Stimulated activated CD4-positive, alpha-beta T cell treated with anti-CD3 and anti-CD28 coated beads, TNF-alpha, amount 100 ng/mL, for 4 hours (primary cell): ENCODE measurements around the gene PBX1.

Experiments used
- DNase-seq, 3 experiments: peaks; one replicate each; pipeline ENCODE4 v3.0.0-alpha.2; 2020; ENCODE audit warnings: low read depth in 3 of 3

Gene PBX1

DNA sequence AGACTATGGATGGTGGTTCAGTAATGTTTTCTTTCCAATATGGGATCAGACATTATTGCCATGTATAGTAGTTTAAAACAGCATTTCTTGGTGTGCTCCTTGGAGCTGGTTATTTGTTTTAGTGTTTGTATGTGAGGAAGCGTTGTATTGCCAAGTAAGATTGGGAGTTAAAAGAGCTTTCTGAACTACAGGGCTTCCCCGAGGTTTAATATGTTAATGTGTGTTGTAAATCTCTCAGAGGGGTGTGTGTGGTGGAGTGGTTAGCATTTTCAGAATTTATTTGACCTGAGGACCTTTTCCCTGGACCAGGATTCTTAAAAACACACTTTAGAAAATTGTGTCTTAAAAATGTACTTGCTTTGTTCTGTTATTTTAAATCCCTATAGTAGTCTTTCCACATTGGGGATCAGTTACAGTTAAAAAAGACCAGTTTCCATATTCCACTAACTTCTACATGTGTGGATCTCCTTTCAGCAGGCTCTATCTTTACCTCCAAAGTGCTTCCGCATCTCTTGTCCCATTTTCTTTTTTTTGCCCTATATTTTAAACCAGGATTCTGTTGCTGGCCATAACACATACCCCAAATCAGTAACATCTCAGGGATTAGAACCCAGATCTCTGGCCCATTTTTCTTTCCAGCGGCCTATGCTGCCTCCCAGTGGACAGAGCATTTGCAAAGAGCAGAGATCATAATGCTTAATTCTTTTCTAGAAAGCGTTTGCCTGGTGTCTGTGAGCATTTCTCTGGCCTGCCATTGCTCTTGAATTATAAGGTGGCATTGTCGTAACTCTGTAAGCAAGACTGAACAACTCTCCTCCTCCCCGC lies 58.6 kb downstream of the PBX1 start:
- no peak for DNase-seq

GRCh38 chr1:164618202-164618564 lies 59.2 kb downstream of the PBX1 start:
- no peak for DNase-seq

- no peak for DNase-seq
Observed at GRCh38 chr1:164619006-164619784, 60.2 kb downstream of the PBX1 start.

GRCh38 chr1:164622068-164622845 lies 63.3 kb downstream of the PBX1 start:
- no peak for DNase-seq

GRCh38 chr1:164623805-164624204 lies 64.8 kb downstream of the PBX1 start:
- DNase-seq = no peak

- no peak for DNase-seq
Observed at GRCh38 chr1:164624400-164624799, 65.4 kb downstream of the PBX1 start.

DNA sequence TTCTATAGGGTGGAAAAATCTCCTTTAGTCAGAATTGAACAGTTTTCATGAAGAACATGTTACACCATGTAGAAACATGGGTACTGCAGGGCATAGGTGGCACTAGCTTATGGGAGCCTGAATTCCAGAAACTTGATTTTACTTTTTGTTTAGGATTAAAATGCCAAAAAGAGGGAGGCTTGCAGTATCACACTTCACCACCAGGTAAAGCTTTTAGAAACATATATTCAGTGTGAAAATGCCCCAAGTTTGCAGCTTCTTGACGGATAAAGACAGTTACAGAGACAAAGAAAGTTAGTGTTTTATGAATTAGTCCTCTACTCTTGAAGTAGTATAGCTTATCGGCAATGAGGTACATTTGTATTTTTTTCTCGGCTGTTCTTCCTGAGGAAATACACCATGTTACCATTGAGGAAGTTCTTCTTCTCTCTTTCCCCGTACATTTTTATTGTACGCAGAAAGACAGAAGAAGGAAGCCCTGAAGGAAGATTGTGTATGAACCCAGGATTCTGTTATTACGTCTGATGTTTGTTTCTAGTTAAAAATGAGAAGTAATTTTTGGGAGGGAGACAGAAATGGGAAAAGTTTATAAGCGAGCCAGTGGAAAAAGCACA lies 66.1 kb downstream of the PBX1 start:
- DNase-seq = no peak

DNA sequence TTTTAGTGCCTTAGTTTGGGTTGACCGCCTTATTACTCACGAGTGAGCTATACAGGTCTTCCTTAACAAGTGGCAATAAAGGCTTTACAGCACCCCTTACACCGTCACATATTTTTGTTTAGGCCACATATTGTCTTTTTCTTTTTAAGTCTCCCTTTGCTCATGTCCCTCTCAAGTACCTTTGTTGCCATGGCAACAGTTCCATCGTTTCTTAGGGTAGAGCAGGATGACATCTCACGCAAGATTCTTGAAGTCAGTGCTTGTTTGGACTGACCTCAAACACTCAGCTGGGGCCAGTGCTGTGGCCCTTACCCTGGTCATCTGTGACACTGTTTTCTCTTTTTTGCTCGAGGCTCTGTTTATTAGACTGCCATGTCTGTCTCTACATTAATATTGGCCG lies 69.8 kb downstream of the PBX1 start:
- DNase-seq = no peak

DNA sequence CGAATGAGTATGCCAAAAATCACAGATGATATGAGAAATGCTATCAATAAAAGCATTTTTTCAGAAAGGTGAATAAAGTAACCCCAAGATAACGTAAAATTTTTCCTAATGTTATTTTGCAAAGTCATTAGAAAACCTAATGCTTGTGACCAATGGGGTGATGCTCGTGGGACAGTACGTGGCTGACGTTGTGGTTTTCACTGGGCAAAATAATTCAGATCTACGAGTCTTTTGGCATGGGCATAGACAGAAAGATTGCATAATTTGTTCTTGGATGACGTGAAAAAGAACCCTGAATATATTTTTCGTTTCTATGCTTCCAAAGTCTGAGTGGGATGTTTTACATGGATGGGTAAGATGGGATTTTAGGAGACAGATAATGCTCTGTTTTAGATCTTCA lies 71.0 kb downstream of the PBX1 start:
- no peak for DNase-seq

GRCh38 chr1:164630626-164631396 lies 71.8 kb downstream of the PBX1 start:
- no peak for DNase-seq

GRCh38 chr1:164631751-164632150 lies 72.8 kb downstream of the PBX1 start:
- DNase-seq = no peak

- no peak for DNase-seq
Observed at GRCh38 chr1:164633997-164634396, 75.0 kb downstream of the PBX1 start.

- no peak for DNase-seq
Observed at GRCh38 chr1:164635059-164635802, 76.2 kb downstream of the PBX1 start.

GRCh38 chr1:164635803-164636731 lies 77.1 kb downstream of the PBX1 start:
- no peak for DNase-seq

GRCh38 chr1:164636757-164637156 lies 77.8 kb downstream of the PBX1 start:
- no peak for DNase-seq

DNA sequence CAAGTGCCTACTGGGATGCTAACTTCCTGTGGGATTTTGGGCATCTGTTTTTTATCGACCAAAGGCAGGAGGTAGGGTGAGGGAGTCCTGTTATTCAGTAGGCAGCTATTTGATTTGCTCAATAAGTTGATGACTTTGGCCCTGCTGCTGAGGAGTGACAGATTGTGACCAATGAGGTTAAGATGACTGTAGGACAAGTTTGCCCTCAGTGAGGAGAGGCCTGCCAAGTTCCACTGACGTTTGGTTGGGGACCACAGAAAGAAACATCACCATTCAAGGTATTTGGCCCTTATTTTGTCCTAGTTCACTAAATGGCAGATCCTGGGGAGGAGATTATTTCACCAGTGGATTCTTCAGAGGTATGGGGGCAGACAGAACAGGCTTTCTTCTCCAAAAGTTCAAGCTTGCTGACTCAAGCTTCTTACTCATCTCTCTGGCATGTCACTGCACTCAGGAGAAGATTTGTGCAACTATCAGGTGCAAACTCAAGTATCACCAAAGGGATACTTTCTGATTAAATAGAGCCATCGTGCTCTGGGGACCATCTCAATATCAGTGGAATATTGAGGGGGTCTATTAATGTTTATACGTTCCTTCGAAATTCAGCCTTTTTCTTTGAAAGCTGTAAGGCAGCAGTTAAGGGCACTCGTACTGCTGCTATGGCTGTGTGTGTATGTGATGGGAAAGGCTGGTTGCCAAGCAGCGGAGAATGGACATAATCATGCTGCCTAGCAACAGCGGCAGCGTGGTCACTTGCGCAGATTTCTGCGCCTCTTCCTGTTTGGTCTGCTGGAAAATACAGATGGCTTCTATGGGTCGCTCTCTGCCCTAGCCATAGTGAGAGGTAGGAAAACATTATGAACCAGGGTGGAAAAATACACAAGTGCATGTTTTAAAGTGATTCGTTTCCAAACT lies 78.7 kb downstream of the PBX1 start:
- DNase-seq = no peak

DNA sequence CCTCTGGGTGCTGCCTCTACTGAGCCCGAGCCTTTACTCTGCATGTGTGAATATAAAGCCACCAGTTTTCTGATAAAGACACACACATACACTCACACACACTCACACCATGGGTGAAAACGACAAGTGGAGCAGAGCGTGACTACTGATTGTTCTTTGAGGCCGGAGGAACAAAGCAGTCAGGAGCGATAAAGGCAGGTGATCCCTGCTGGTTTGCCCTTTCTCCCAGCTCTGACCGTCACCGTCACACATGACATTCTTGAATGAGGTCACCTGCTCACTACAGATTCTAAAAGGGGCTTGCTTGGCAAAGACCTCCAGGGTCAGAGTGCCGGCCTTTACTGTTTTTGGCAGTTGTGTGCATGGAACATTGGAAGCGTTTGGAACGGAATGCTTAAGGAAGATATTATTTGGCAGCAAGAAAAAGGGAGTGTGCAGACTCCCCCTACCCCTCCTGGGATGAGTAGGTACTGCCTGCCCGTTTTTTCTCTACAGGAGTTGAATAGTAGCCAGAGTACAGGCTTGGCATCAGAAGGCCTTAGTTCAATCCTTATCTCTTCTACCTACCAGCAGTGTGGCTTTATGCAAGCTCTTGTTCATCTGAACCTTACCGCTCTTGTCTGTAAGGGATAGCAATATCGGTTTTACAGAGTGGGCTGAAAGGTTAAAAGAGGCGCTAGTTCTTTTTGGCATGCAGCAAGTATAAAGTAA lies 79.7 kb downstream of the PBX1 start:
- no peak for DNase-seq
